OCI-LY7 (cell line): ENCODE data around the gene IL11.

Source experiments
- CTCF ChIP-seq: fragments of 200-600 bp; sonication (generic); conservative IDR thresholded peaks from 2 replicates; pipeline ENCODE4 v1.5.1; 2014; ENCODE audit warnings: mild to moderate bottlenecking, antibody characterized with exemption, low read length, moderate library complexity, mixed read lengths
- EZH2phosphoT487 ChIP-seq: fragments of 200-600 bp; sonication (generic); IDR thresholded peaks from 2 replicates; pipeline ENCODE4 v1.6.1; 2018; ENCODE audit warnings: low read depth, borderline replicate concordance, mild to moderate bottlenecking, mixed run types, antibody characterized with exemption, low read length, moderate library complexity, mixed read lengths

- TF ChIP-seq CTCF (no peak), EZH2phosphoT487 (no peak)
These were observed 11.8 kb upstream of the IL11 start for GRCh38 chr19:55382013-55382412.
